Aorta (tissue), 5 donors: Measurements from ENCODE around the gene PRKN. TPM values are rescaled to one million over a fixed set of nuclear protein-coding genes. Genes with fewer than 3 reads are reported as not detected.

Experiments
- ATAC-seq: fragments of 200-7000 bp; cut with Tn5 transposase; one replicate; pipeline ENCODE4 v1.9.1; 2022; ENCODE audit warnings: moderate library complexity; ENCODE audit not compliant: low FRiP score
- DNase-seq, 2 donors: peaks; one replicate each; pipeline ENCODE4 v3.0.0-alpha.2; 2020
- H3K27ac ChIP-seq, 2 donors: one replicate each; pipeline ENCODE4 v1.5.1; 2013; ENCODE audit warnings: low read length in 2 of 2, mild to moderate bottlenecking in 2 of 2, moderate library complexity in 2 of 2, control low read depth in 1 of 2, inconsistent platforms in 1 of 2, low read depth in 1 of 2
- H3K27me3 ChIP-seq, 2 donors: one replicate each; pipeline ENCODE4 v1.6.1; 2013; ENCODE audit warnings: control low read depth in 1 of 2, low read length in 1 of 2, mild to moderate bottlenecking in 1 of 2, moderate library complexity in 1 of 2; ENCODE audit not compliant: insufficient read depth in 2 of 2, control insufficient read depth in 1 of 2
- H3K36me3 ChIP-seq, 2 donors: one replicate each; pipeline ENCODE4 v1.6.1; 2013; ENCODE audit warnings: control low read depth in 1 of 2, low read length in 1 of 2, mild to moderate bottlenecking in 1 of 2; ENCODE audit not compliant: insufficient read depth in 2 of 2, control insufficient read depth in 1 of 2
- H3K4me1 ChIP-seq, 2 donors: one replicate each; pipeline ENCODE4 v1.6.1; 2013; ENCODE audit warnings: low read length in 2 of 2, control low read depth in 1 of 2, mild to moderate bottlenecking in 1 of 2, moderate library complexity in 1 of 2; ENCODE audit not compliant: insufficient read depth in 2 of 2, control insufficient read depth in 1 of 2
- H3K4me3 ChIP-seq, 2 donors: one replicate each; pipeline ENCODE4 v1.5.1; 2013; ENCODE audit warnings: low read length in 2 of 2, control low read depth in 1 of 2, mild to moderate bottlenecking in 1 of 2
- H3K9me3 ChIP-seq: one replicate; pipeline ENCODE4 v1.6.1; 2013; ENCODE audit warnings: mild to moderate bottlenecking, low read length; ENCODE audit not compliant: control insufficient read depth
- WGBS, 2 donors: extraction: QIAGEN DNeasy Blood & Tissue Kit; methylation state at CpG; one replicate each; pipeline ENCODE4 v1.1.7; 2013; 5-methylcytosine and 5-hydroxymethylcytosine counted together
- intact Hi-C, 2 donors: fragments of 100-400 bp; cut with DNase I; formaldehyde crosslinking; loops; one replicate each; pipeline versions ENCODE4 v1.14.2 to v1.15.0; 2022
- long read RNA-seq, 2 donors: library from polyadenylated mRNA; unstranded; transcript quantifications; one replicate each; pipeline ENCODE4 v2.0.0, GENCODE V29; 2020 to 2021
- polyA plus RNA-seq, 2 donors: library from polyadenylated mRNA; stranded (reverse); fragments of 200-250 nt; gene quantifications; one replicate each; pipeline ENCODE4 v1.2.3, GENCODE V29; 2013
- total RNA-seq, 2 donors: library from RNA; stranded (reverse); fragmentation: NEBNext Ultra II Directional; extraction: Animal tissue kit (Norgen Biotek cat#: 25700); gene quantifications; one replicate each; pipeline ENCODE4 v1.2.1, GENCODE V29; 2021
- donor health status: healthy with polysubstance abuse.
- donor health status: Bipolar disorder and iron deficiency.
- donor health status: DM: no; HTN: no; CAD: no.
- donor health status: DM: no; HTN: no; CAD: no.
- donor health status: DM: yes; HTN: yes; CAD: no.

The PRKN gene
- 10 to 100 TPM in 1 of 2 donors, 1 to 10 TPM in 1; 9.0 to 17.3 TPM for total RNA-seq
- 1 to 10 TPM; 1.0 to 2.5 TPM for polyA plus RNA-seq
- long read RNA-seq, donor 1, partial matches to known transcripts = 0 of 18 reads
- long read RNA-seq, donor 1, other reads (novel, unspliced or antisense) = 18 of 18 reads
- long read RNA-seq, donor 2, partial matches to known transcripts = 1 of 36 reads
- long read RNA-seq, donor 2, other reads (novel, unspliced or antisense) = 35 of 36 reads

DNA sequence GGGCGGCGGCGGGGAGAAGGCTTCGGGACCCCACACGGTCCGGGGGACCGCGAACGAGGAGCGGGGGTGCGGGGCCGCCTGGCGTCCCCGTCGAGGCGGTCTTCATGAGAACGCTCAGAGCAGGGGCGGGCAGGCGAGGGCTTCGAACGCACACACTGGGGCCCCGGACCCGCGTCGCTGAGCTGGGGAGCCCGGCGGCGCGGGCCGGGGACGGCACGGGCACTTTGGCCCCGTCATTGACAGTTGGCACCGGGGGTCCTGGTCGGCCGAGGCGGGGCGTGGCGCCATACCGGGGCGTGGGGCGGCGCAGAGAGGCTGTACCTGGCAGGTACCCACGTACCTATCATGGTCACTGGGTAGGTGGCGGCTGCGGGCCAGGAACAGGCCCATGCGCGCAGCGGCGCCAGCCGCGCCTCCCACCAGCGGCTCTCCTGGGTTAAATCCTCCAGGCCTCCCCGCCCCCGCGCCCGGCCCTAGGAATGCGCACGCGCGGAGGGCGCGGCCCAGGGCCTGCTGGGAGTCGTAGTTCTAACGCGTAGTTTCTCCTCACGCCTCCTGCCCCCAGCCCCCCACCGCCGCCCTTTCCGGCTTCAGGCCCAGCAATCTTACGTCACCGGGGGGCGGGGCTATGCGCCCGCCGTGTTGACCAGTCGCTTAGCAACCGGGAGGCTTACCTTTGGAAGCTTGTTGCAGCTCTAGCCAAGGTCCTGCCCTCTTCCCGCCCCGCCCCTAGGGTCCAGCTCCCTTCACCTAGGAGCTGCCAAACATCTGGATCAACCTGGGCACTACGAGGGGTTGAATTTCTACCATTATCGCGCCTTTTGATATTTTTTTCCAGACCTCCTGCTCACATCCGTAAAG is at the start of gene PRKN, which contains the start of gene PACRG:
Gene PRKN, minus strand, starts transcription at position 445 of the 861 bp plus-strand sequence.
Gene PACRG, plus strand, starts transcription at position 653 of the 861 bp plus-strand sequence.
- H3K4me3 ChIP-seq = peak within 1 kb of the TSS; percentile 58 to 79

DNA sequence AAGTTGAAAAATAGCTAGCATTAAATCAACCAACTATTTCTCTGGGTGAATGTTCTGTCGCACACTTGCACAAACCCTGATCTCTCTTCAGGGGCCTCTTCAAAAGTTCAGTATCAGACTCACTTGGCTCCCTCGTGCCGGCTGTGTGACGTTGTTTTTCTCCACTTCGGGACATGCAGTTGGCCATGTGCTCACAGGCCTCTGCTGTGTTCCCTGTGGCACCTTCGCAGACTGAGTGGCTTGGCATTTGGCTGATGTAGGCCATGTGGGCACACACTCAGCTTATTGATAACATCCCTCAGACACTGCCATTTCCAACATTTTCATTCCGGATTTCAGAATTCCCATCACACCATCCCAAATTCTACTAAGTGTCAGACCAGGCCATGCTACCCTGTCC is 49.5 kb upstream of the PRKN start:
- DNase-seq (no peak), ATAC-seq (peak; percentile 38)
- Histone ChIP-seq H3K27ac (no peak overlapping the region), H3K4me1 (no peaks in the 10 kb centered on the region), H3K4me3 (no peak overlapping the region), H3K36me3 (no peaks in the 10 kb centered on the region), H3K9me3 (no peaks in the 10 kb centered on the region), H3K27me3 (no peaks in the 10 kb centered on the region)
- WGBS, 2 donors = 65 to 66% methylated on average over 7 of the region's 7 CpGs
- intact Hi-C loops = no loop called here

More for the DNA sequence above, at the start of gene PRKN, which contains the start of gene PACRG:
- DNase-seq (peak; percentile 99 to 100), ATAC-seq (peak; percentile 100)
- no peaks in the 10 kb centered on the region for H3K27me3 ChIP-seq
- intact Hi-C loops = loop anchor here in 1 of 2 donors (10.0 kb wide), 2 partner anchors 343 to 687 kb away; partner anchors contain the start of gene QKI
- no peaks in the 10 kb centered on the region for H3K9me3 ChIP-seq
- H3K36me3 ChIP-seq = no peaks in the 10 kb centered on the region
- H3K4me1 ChIP-seq = no peaks in the 10 kb centered on the region
- no peak within 1 kb of the TSS for H3K27ac ChIP-seq
- WGBS, 2 donors = 1% methylated on average over 81 to 84 of the region's 84 CpGs

DNA sequence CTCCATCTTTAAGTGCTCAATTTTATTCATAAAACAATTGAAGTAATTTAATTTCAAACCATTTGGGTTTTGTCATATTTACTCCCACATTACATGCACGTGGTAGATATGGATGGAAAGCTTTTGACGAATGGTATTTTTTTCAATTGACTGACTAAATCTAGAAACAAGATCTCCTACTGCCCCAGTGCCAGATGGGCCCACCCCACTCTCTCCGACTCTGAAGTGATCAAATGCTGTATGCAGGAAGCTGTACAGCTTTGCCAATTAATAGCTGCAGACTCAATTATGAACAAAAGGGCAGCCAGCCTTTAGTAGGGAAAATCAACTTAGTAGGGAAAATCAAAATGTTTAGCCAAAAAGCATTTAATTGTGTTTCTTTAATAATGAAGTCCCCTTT is 46.4 kb upstream of the PRKN start:
- Histone ChIP-seq H3K36me3 (no peaks in the 10 kb centered on the region), H3K9me3 (no peaks in the 10 kb centered on the region), H3K27ac (no peak overlapping the region), H3K27me3 (no peaks in the 10 kb centered on the region), H3K4me3 (no peak overlapping the region), H3K4me1 (no peaks in the 10 kb centered on the region)
- intact Hi-C loops = no loop called here
- WGBS, 2 donors = 60 to 66% methylated on average over 3 of the region's 3 CpGs
- DNase-seq (no peak), ATAC-seq (no peak)

DNA sequence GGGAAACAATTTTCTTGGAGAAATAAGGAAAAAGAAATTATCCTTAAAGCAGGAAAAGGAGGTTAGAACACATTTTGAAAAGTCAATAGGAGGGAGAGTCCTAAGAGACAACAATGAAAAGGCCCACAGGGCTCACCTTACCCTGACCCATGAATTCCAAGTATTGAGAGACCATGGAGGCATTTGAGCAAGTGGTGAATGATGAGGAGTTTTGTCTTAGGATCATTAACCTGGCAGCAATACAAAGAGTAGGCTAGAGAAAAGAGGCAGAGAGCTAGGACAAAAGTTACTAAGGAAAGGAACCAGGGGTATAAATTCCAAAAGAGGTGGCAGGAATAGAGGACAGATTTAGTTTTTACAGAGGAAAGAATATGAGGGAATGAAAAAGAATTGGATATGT is 44.9 kb upstream of the PRKN start:
- DNase-seq (no peak), ATAC-seq (no peak)
- no peak overlapping the region for H3K4me3 ChIP-seq
- no peaks in the 10 kb centered on the region for H3K36me3 ChIP-seq
- intact Hi-C loops = no loop called here
- H3K9me3 ChIP-seq = no peaks in the 10 kb centered on the region
- H3K4me1 ChIP-seq = no peaks in the 10 kb centered on the region
- H3K27ac ChIP-seq = no peak overlapping the region
- H3K27me3 ChIP-seq = no peaks in the 10 kb centered on the region

DNA sequence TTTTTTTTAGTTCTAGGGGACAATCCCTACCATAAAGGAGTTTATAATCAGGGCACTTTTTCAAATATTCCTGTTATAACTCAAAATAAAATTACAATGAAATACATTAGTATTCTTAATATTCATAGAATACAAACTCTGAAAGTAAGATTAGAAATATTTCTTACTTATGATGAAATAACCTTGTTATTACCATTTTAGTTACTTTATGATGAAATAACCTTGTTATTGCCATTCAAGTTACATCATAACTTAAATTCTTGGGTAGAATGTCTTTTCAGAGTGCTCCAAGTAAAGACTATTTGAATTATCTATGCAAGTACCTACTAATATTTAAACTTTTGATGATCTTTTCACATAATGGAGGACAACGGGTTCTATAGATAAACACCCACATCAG is 43.4 kb upstream of the PRKN start:
- Histone ChIP-seq H3K36me3 (no peaks in the 10 kb centered on the region), H3K9me3 (no peaks in the 10 kb centered on the region), H3K4me1 (no peaks in the 10 kb centered on the region), H3K27ac (no peak overlapping the region), H3K27me3 (no peaks in the 10 kb centered on the region), H3K4me3 (no peak overlapping the region)
- 82 to 93% methylated on average over 1 of the region's 1 CpG for WGBS, 2 donors
- ATAC-seq (no peak), DNase-seq (no peak)
- intact Hi-C loops = no loop called here

DNA sequence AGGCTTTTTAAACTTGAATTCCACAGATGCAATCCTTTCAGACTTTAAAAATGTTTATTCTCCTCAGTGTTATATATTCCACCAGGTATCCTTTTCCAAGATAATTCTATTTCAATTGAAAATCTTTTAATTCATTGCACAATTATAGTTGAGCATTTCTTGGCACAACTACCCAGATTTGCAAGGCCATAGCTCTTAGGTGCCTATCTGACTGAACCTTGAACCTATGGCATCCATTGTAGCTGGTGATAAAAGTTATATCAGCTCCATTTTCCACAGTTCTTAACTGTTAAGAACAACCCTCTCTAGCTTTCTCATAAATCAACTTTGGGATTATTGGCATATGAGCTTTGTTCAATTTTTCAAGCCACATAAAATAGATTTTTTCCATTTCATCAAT is 42.6 kb upstream of the PRKN start:
- H3K9me3 ChIP-seq = no peaks in the 10 kb centered on the region
- no peak overlapping the region for H3K4me3 ChIP-seq
- no peaks in the 10 kb centered on the region for H3K27me3 ChIP-seq
- H3K4me1 ChIP-seq = no peaks in the 10 kb centered on the region
- DNase-seq = no peak
- no peak for ATAC-seq
- H3K27ac ChIP-seq = no peak overlapping the region
- intact Hi-C loops = no loop called here
- no peaks in the 10 kb centered on the region for H3K36me3 ChIP-seq

DNA sequence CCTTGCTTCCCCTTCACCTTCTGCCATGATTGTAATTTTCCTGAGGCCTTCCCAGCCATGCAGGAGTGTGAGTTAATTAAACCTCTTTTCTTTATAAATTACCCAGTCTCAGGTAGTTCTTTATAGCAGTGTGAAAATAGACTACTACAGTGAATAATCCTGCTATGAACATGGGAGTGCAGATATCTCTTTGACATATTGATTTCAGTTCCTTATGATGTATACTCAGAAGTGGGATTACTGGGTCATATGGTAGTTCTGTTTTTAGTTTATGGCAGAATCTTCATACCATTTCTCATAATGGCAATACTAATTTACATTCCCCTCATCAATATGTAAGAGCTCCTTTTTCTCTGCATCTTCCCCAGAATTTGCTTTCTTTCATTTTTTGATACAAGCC is 26.2 kb upstream of the PRKN start:
- Histone ChIP-seq H3K4me1 (no peaks in the 10 kb centered on the region), H3K9me3 (no peaks in the 10 kb centered on the region), H3K4me3 (no peak overlapping the region), H3K27me3 (no peaks in the 10 kb centered on the region), H3K27ac (no peak overlapping the region), H3K36me3 (no peaks in the 10 kb centered on the region)
- no peak for ATAC-seq
- no peak for DNase-seq
- intact Hi-C loops = no loop called here

DNA sequence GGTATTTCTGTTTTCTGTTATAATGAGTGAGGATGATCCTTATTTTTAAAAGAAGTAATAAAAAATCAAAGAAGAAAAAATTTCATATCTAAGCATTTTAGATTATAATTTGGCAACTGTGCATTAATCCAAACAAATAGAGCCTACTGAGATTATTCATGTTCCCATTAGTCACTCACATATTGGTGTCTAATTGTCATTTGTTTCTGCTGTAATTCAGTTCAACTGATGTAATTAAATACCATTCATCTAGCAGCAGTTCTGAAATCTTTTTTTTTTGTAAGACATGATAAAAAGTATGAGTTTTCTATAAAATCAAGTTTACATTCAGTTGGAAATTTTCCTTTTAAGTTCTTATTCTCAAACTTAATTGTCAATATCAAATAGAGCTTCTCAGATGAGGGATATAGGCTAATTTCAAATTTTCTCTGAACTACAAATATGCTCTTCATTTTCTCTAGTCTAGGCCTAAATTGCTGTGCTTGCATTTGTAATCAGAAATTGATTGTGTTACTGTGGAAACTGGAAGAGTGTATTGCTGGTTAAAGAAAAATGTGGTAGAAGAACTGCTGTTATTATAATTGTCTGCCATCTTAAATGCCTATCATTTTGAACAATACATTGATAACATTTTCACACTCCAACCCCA is 23.8 kb upstream of the PRKN start:
- intact Hi-C loops = no loop called here
- no peak overlapping the region for H3K27ac ChIP-seq

More for the DNA sequence above, 23.8 kb upstream of the PRKN start:
- no peaks in the 10 kb centered on the region for H3K4me1 ChIP-seq
- no peaks in the 10 kb centered on the region for H3K36me3 ChIP-seq
- H3K27me3 ChIP-seq = no peaks in the 10 kb centered on the region
- ATAC-seq = no peak
- H3K9me3 ChIP-seq = no peaks in the 10 kb centered on the region
- DNase-seq = no peak
- no peak overlapping the region for H3K4me3 ChIP-seq
